HUES6 (cell line): Measurements from ENCODE around the gene OR2T5.
"Not testable (repeated sequence)": the region's sequence is repeated elsewhere in the genome, so short reads cannot be mapped to it uniquely, and the experiment has no call there.

Experiments used
- H3K27ac ChIP-seq: 2 replicates; pipeline ENCODE4 v1.7.0; 2013; ENCODE audit warnings: low read depth, mild to moderate bottlenecking, low read length, inconsistent platforms
- H3K27me3 ChIP-seq: 2 replicates; pipeline ENCODE4 v1.6.1; 2013; ENCODE audit warnings: low read length; ENCODE audit not compliant: control insufficient read depth, insufficient read depth
- H3K36me3 ChIP-seq: 2 replicates; pipeline ENCODE4 v1.6.1; 2013; ENCODE audit warnings: low read length; ENCODE audit not compliant: control insufficient read depth, insufficient read depth
- H3K4me1 ChIP-seq: 2 replicates; pipeline ENCODE4 v1.6.1; 2013; ENCODE audit warnings: low read length; ENCODE audit not compliant: control insufficient read depth, insufficient read depth
- H3K4me3 ChIP-seq: 2 replicates; pipeline ENCODE4 v1.5.1; 2013; ENCODE audit warnings: low read depth, low read length
- H3K9ac ChIP-seq: one replicate; pipeline ENCODE4 v1.6.1; 2013; ENCODE audit warnings: mild to moderate bottlenecking, low read length
- H3K9me3 ChIP-seq: 2 replicates; pipeline ENCODE4 v1.6.1; 2013; ENCODE audit warnings: low read depth, low read length; ENCODE audit not compliant: control insufficient read depth, insufficient read depth

OR2T5 gene, protein sequence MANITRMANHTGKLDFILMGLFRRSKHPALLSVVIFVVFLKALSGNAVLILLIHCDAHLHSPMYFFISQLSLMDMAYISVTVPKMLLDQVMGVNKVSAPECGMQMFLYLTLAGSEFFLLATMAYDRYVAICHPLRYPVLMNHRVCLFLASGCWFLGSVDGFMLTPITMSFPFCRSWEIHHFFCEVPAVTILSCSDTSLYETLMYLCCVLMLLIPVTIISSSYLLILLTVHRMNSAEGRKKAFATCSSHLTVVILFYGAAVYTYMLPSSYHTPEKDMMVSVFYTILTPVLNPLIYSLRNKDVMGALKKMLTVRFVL

DNA sequence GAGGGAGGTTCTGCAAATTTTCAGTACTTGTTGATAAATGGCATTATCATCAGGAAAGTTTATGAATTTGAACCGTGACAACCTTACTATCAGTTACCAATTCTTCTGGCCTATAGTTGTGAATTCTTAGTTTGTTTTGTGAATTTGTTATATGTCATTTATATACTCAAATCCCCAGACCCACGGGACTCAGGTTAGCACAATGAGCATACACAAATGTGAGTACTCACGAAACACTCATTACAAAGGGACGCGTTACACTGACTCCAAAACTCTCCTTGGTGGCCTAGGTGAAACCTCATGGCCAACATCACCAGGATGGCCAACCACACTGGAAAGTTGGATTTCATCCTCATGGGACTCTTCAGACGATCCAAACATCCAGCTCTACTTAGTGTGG lies at the start of gene OR2T5:
Gene OR2T5, plus strand, starts transcription at position 301 of the 400 bp plus-strand sequence. Its CDS starts 0 bp downstream, at position 301.
- not testable (repeated sequence) for H3K27ac ChIP-seq, H3K4me1 ChIP-seq, H3K9me3 ChIP-seq, H3K9ac ChIP-seq, H3K27me3 ChIP-seq, H3K36me3 ChIP-seq, H3K4me3 ChIP-seq

DNA sequence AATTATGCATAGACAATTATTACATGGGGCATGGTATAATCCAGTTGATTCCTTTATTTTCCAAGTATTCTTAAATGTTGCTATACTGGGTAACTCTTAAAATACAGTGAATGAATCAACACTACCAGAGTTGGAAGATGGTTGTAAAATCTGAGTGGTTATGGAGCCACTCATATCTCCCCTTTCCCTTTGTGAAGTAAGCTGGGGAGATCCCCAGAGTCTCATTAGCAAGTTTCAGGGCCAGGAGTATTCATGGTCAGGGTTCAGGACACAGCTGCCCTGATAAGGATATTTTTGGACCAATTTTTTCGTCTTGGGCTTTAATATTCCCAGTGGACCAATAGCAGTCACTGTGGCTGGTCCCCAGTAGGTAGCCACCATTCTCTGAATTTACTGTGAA lies 49.7 kb upstream of the OR2T5 start:
- not testable (repeated sequence) for H3K9me3 ChIP-seq, H3K36me3 ChIP-seq, H3K27ac ChIP-seq, H3K4me3 ChIP-seq, H3K4me1 ChIP-seq, H3K27me3 ChIP-seq, H3K9ac ChIP-seq

- H3K27me3 ChIP-seq, H3K36me3 ChIP-seq, H3K9me3 ChIP-seq, H3K9ac ChIP-seq, H3K4me3 ChIP-seq, H3K27ac ChIP-seq, H3K4me1 ChIP-seq: not testable (repeated sequence)
Observed at GRCh38 chr1:248439283-248439682, 49.1 kb upstream of the OR2T5 start.

GRCh38 chr1:248442500-248443277 lies 45.7 kb upstream of the OR2T5 start:
- not testable (repeated sequence) for H3K4me3 ChIP-seq, H3K36me3 ChIP-seq, H3K9ac ChIP-seq, H3K4me1 ChIP-seq, H3K9me3 ChIP-seq, H3K27ac ChIP-seq, H3K27me3 ChIP-seq

- not testable (repeated sequence) for H3K4me1 ChIP-seq, H3K4me3 ChIP-seq, H3K9me3 ChIP-seq, H3K27ac ChIP-seq, H3K27me3 ChIP-seq, H3K9ac ChIP-seq, H3K36me3 ChIP-seq
Observed at GRCh38 chr1:248444603-248445002, 43.8 kb upstream of the OR2T5 start.

GRCh38 chr1:248445399-248445798 lies 43.0 kb upstream of the OR2T5 start, which contains the start of gene OR2T2:
Gene OR2T2 (plus strand): TSS chr1:248445637. CDS start chr1:248452798, 7,161 bp downstream.
- not testable (repeated sequence) for H3K9ac ChIP-seq, H3K4me1 ChIP-seq, H3K27me3 ChIP-seq, H3K36me3 ChIP-seq, H3K4me3 ChIP-seq, H3K27ac ChIP-seq, H3K9me3 ChIP-seq

GRCh38 chr1:248448409-248449074 lies 39.8 kb upstream of the OR2T5 start:
- H3K9ac ChIP-seq, H3K27ac ChIP-seq, H3K36me3 ChIP-seq, H3K9me3 ChIP-seq, H3K27me3 ChIP-seq, H3K4me3 ChIP-seq, H3K4me1 ChIP-seq: not testable (repeated sequence)

DNA sequence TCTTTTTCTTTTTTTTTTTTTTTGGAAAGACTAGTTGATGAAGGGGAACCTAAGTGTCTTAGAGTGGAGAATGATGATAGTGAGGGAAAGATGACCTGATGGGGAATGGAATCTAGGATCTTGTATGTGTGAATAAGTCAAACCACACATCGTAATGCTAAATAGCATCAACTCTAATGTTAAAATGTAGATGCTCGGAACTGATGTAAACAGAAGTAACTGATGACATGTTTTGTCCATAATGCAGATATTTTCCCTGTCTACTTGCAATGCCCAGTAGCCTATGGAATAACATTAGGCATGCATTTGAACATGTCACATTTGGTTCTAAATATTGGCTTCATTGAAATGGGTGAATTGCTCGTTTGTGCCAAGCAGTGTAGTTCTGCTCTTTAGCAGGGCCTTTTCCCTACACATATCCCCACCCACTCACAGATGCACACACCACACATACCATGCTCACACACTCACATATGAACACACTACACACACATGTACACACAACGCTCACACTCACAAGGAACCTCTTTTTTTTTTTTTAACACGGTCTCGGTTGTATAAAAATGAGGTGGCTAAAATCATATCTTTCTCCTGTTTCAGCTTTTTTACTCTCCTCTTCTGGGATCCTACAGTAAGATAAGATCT lies 38.4 kb upstream of the OR2T5 start:
- H3K36me3 ChIP-seq, H3K4me3 ChIP-seq, H3K9me3 ChIP-seq, H3K9ac ChIP-seq, H3K27ac ChIP-seq, H3K4me1 ChIP-seq, H3K27me3 ChIP-seq: not testable (repeated sequence)

DNA sequence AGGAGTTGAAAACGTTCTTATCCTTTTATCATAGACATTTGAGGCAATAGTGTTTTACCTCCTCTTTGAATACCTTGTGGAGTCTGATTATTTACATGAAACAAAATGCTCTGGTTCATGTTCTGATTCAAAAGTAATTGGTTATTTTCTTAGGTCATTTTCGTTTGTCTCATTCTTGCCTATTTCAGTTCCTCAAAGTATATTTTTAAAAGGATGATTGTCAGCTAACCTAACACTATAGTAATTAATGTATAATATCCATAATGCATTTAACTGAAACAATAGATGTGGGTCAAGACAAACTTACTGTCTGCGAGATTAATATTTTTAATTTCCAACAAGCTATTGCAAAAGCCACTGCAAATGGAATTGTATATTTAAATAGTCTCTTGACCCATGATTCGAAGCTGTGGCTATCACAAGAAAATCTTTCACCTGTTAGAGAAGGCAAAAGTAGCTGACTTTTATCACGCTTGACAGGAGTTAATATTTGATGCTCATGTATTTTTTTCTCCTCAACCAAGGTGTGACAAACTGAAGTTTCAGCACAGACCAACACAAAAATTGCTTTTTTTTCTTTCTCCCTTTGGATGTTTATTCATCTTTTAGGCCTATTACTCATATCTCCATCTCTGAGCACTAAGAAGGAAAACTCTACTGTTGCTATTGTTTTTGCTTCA lies 37.8 kb upstream of the OR2T5 start:
- not testable (repeated sequence) for H3K36me3 ChIP-seq, H3K9ac ChIP-seq, H3K27me3 ChIP-seq, H3K27ac ChIP-seq, H3K4me1 ChIP-seq, H3K4me3 ChIP-seq, H3K9me3 ChIP-seq

DNA sequence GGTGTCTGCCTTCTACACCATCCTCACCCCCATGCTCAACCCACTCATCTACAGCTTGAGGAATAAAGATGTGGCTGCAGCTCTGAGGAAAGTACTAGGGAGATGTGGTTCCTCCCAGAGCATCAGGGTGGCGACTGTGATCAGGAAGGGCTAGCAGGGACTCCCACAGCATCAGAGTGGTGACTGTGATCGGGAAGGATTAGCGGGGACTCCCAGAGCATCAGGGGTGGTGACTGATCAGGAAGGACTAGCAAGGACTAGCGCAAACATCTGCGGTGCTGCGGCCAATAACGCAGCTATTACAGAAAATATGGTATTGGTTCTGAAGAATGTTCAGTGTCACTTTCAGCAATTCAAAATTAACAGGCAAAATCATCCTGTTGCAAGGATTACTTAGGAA lies 34.8 kb upstream of the OR2T5 start:
- H3K4me1 ChIP-seq, H3K27me3 ChIP-seq, H3K9me3 ChIP-seq, H3K4me3 ChIP-seq, H3K27ac ChIP-seq, H3K36me3 ChIP-seq, H3K9ac ChIP-seq: not testable (repeated sequence)
